Inferior parietal cortex (tissue), 1 donor: ENCODE data around the gene BICRA.
"Not testable (repeated sequence)": the region's sequence is repeated elsewhere in the genome, so short reads cannot be mapped to it uniquely, and the experiment has no call there.

ENCODE experiments used
- DNase-seq: peaks from one replicate; pipeline ENCODE4 v3.0.0-alpha.2; 2016; ENCODE audit errors: extremely low spot score

The BICRA gene

DNA sequence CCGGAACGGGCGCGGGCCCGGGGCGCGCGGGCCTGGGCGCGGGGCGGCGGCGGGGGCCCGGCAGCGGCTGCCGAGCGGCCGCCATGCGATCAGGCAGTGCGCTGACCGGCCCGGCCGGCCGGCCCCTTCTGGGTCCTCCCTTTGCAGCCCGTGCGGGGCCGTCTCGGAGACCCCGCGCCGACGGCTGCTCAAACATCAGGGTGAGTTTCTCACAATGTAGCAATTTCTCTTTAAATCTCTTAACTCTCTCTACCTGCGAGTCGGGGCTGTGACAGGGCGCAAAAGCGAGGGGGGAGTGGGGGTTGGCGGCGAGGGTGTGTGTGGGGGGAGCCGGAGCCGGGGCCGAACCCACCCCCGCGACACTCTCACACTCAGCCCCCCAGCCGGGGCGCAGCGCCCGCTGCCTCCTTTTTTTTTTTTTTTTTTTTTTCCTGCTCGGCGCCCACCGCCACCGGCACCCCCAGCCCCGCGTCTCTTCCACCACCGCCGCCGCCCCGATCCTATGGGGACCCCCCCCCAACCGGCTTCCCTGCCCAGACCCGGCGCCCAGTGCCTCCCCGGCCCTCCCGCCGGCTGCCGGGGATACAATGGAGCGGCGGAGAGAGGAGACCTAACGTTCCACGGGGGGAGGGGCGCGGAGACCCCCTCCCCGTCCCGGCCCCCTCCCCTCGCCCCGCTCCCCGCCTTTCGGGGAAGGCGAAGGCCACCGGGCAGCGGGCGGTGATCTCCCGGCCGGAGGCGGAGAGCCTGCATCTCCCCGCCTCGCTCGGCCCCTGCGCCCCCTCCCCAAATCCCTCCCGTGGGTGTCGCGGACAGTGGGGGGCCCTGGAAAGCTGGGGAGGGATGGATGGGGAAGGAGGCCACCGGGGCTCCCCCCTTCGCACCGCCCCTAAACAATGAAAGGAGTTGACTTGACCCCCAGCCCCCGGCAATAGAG, at the start of gene BICRA:
Gene BICRA (plus strand): TSS at position 166 of the 937 bp plus-strand sequence. CDS start 64,441 bp downstream, outside the sequence.
- peak; percentile 77 for DNase-seq

DNA sequence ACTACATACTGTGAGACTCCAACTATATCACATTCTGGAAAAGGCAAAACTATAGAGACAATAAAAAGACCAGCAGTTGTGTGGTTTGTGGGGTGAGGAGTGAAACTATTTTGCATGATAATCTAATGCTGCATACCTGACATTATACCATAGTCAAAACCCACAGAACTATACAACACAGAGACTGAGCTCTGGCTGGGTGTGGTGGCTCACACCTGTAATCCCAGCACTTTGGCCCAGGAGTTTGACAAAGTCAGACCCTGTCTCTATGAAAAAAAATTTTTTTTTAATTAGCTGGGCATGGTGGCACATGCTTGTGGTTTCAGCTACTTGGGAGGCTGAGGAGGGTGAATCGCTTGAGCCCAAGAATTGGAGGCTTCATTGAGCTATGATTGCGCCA, 47.9 kb upstream of the BICRA start:
- DNase-seq, result no peak

DNA sequence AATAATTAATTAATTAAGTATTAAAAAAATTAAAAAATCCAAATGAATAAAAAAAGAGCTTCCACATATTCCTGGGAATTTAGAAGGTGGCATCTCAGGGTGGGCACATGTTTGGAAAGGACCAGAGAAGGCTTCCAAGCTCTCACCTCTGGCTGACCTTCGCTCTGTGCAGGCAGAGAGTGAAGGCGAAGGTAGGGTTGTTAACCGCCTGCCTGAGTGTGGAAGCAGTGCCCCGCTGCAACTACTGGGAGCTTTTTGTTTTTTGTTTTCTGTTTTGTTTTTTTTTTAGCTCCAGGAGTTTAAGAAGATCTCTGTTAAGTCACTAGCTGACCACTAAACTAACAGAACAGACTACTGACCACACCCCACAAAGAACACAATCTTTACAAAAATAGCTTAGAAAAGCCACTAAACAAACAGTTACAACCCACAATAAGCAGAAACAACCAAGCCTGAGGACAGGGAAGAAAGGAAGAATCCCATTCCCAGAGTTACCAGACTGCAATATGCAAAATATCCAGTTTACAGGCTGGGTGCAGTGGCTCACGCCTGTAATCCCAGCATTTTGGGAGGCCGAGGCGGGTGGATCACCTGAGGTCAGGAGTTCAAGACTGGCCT, 47.4 kb upstream of the BICRA start:
- DNase-seq, result no peak

DNA sequence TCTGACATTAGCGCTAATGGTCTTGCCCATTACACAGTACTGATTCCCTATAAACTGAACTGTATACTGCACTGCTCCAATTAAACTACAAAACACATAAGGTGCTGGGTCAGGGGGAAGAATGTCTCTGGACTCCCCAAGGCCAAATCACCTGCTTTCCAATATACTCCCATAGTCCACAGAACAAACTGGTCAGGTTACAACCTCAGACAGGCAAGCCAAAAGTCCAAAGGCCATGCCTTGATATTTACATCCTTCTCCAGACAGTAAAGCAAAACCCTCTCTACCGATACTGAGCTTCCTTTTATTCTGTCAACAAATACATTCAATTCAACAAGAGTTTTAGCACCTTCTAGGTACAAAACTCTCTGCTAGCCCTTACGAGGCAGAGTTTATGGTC, 44.9 kb upstream of the BICRA start:
- no peak for DNase-seq

DNA sequence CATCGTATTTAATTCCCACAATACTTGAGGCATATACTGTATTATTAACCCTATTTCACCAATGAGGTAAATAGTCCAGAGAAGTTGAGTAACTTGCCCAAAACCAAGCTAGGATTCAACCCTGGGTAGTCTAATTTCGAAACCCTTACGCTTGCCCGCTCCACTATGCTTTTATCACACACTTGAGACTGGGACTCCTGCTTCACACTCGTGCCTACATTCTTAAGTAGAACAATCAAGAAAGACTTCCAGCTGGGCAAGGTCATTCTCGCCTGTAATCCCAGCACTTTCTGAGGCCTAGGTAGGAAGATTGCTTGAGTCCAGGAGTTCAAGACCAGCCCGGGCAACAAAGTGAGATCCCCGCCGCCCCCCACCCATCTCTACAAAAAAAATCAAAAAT, 39.6 kb upstream of the BICRA start:
- no peak for DNase-seq

DNA sequence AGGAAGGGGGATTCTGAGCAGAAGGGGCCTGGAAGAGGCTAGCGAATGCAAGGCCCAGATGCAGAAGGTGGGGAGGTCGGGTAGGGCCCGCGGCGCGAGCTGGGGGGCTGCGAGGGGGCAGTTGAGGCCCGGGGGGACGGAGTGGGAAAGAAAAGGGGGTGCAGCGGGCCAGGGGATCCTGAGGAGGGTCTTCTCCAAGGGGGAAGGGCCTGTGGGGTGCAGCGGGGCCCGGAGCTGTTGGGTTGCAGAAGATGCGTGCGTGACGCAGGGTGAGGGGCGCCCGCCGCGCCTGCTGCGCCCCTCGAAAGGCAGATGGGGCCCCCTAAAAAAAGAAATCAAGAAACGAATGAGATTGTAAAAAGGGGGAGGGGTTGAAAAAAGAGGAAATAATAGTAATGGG, 36.3 kb upstream of the BICRA start:
- no peak for DNase-seq

DNA sequence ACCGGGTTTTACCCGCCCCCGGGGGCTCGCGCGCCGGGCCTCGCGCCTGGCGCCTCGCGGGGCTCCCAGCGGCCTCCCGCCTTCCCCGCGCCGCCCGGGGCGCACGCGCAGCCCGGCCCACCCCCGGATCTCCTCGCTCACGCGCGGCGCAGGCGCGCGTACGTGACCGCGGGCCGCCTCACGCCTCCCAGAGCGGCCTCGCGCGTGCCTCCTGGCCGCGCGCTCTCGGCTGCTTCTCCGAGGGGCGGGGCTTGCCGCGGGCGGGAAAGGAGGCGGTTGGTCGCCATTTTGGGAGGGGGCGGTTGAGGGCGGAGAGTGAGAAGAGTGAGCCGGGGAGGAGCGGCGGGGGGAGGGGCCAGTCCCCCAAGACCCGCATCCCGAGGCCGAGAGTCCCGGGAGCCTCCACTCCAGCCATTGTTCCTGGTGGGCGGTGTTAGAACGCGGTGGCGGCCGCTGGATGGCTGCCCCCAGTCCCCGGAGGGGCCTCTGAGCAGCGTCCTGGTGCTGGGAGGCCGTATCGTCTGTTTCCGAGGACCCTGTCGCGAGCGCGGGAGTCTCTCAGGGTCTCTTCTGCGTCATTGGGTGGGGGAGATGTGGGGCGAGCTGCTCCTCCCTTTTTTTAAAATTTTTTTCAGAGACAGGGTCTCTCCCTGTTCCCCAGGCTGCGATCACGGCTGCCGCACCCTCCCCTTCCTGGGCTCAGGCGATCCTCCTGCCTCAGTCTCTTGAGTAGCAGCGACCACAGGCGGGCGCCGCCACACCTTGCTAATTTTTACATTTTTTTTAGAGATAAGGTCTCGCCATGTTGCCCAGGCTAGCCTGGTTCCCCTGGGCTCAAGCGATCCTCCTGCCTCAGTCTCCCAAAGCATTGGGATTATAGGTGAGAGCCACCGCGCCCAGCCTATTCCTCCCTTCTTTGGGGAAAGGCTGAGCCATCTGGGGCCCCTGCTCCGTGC, 35.6 kb upstream of the BICRA start, which contains the start of gene ZNF541:
Gene ZNF541 (minus strand): TSS at position 78 of the 956 bp plus-strand sequence. CDS start 17,292 bp downstream, outside the sequence.
- peak; percentile 27 for DNase-seq

DNA sequence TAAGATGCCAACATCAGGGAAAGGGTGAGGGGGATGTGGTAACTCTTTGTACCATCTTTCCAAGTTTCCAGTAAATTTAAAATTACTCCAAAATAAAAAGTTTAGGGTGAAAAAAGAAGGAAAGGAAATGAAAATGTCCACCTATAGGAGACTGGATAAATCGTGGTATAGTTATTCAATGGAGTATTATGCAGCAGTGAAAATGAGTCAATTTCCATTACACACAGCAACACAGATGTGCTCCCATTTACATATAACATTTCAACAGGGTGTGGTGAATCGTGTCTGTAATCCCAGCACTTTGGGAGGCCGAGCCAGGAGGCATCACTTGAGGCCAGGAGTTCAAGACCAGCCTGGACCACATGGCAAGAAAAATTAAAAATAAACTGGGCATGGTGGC, 28.5 kb upstream of the BICRA start:
- no peak for DNase-seq

DNA sequence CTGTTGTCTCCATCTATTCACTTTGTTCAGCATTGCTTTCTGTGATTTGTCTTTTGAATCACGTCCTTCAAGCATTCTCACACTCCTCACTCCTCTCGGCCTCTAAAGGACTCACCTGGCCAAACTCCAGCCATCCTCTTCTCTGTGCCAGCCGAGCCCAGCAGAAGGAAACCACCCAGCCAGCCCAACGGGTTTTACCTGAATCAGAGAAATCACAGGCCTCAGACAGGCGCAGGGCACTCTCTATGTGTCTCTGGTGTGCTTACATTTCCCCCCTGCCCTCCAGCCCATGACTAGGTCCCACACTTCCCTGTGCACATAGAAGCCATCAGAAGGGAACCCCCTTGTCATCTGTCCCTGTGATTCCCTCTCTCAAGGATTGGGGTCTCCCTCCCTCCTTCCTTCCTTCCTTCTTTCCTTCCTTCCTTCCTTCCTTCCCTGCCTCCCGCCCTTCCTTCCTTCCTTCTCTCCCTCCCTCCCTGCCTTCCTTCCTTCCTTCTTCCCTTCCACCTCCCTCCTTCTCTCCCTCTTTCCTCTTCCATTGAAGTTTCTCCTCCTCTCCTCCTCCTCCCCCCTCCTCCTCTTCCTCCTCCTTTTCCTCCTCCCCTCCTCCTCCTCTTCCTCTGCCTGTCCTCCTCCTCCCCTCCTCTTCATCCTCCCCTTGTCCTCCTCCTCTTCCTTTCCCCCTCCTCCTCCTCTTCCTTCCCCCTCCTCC, 27.2 kb upstream of the BICRA start:
- DNase-seq, result no peak

DNA sequence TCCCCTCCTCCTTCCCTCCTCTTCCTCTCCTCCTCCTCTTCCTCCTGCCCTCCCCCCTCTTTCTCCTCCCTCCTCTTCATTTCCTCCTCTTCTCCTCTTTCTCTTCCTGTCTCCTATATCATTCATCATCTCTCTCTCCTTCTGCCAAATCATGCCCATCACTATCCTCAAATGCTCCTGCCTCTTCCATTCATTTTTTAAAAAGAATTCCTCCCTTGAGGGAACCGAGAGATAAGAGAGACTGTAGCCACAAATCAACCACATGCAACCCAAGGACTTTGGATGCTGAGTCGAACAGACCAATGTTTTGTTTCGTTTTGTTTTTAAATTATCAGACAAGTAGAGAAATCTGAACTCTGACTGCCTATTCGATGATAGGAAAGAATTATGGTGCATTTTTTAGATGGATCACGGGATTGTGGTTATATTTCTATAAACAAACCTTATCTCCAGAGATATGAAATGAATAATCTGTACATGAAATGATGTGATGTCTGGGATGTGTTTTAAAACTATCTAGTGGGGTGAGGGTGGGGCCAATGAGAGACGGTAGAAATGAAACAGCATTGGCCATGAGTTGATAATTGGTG, 26.5 kb upstream of the BICRA start:
- DNase-seq, result no peak

DNA sequence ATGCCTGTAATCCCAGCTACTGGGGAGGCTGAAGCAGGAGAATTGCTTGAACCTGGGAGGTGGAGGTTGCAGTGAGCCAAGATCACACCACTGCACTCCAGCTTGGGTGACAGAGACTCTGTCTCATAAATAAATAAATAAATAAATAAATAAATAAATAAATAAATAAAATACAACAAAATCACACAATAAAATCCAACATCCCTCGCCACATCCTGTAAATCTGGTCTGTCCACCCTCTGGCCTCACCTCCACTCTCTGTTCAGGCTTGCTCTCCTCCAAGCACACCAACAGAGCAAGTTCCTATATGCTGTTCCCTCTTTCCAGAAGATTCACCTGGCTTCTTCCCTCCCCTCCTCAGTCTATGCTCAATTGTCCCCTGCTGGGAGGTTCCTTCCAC, 25.8 kb upstream of the BICRA start:
- not testable (repeated sequence) for DNase-seq

DNA sequence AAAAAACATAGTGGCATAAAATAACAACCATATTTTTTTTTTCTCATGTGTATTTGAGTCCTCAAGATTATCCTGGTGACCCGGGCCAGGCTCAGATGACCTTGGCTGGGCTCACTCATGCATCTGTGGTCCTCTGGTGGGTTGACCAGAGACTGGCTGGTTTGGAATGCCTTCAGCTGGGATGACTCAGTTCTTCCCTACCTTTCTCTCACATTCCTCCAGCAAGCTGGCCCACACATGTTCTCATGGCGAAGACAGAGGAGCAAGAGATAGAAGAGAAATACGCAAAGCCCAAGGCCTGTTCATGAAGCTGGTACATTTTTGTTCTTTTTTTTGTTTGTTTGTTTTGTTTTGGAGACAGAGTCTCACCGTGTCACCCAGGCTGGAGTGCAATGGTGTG, 21.6 kb upstream of the BICRA start:
- DNase-seq, result no peak

DNA sequence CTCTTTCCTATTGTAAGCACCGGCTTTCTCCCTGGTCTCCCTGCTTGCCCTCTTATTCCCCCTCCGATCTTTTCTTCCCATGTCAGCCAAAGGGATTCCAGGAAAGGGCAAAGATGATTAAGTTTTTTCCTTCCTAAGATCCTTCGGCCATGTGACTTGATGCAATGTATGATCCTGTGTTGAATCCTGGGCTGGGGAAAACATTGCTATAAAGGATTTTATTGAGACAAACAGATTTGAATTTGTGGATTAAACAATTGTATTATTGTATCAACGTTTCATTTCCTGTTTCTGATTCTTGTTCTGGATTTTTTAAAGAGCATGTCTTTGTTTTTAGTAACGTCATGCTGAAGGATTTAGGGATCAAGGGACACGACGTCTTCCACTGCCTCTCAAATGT, 19.1 kb upstream of the BICRA start:
- no peak for DNase-seq

DNA sequence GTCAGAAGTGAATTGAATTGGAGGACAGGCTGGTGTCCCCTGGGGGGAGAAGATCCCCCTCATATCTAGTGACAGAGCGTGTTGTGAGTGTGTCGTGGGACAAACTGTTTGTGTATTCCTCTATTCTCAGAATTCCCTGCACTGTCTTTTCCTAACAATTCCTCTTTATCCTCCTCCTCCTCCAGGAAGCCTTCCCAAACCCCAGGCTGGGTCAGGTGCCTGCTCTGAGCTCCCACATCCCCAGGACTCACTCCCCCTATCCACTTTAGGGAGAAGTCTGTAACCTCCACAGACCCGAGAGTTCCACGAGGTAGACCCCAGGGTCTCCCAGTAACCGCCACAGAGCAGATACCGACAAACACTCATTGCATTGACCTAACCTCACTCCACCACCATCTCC, 15.1 kb upstream of the BICRA start:
- DNase-seq, result no peak

DNA sequence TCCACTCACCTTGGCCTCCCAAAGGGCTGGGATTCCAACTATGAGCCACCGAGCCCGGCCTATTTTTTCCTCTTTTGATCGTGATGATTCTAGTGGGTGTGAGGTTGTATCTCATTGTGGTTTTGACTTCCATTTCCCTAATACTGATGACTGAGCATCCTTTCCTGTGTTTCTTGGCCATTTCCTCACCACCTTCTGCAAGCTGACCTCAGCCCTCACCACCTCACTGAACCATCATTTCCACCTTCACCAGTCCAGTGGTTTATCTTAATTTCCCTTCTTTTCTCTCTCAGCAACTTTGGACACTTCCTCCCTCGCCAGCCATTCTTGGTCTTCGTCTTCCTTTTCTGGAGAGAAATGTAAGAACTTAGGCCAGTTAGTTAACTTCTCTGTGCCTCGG, 13.0 kb upstream of the BICRA start:
- DNase-seq, result no peak

DNA sequence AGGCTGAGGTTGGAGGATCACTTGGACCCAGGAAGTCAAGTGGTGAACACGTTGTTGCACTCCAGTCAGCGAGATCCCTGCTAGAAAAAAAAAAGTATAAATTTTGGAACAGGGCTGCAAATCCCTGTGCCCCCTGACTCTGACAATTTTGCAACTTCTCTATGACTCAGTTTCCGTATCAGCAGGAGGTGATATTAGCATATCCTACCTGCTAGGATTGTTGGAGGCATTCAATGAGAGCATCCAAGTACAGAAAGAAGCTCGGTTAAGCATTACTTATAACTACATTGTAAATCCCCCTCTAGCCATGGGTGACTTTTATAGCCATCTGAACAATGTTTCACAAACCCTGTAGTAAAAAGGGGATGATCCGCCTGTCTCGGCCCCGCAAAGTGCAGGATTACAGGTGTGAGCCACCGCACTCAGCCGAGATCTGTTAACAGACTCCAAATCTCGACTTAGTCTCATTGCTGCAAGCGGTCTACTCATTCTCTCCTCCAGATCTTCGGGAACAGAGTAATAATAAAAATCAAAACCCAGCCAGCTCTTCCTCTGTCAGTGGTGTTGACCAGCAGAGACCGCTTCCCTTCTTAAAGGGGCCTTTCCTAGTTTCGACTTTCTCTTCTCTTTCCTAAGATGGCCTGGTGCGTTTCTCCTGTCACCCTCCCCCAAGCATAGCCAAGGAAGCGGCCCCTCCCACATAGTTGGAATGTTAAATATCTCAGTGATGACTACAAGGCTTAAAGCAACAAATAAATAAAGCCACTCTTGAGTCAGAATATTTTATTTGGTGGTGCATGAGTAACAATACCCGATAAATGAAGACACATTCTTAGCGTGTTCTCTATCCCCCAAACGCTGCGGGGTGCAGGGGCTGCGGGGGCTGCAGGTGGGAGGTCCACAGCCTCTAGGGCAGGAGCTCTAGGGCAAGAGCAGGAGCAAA, 10.3 kb upstream of the BICRA start:
- no peak for DNase-seq

DNA sequence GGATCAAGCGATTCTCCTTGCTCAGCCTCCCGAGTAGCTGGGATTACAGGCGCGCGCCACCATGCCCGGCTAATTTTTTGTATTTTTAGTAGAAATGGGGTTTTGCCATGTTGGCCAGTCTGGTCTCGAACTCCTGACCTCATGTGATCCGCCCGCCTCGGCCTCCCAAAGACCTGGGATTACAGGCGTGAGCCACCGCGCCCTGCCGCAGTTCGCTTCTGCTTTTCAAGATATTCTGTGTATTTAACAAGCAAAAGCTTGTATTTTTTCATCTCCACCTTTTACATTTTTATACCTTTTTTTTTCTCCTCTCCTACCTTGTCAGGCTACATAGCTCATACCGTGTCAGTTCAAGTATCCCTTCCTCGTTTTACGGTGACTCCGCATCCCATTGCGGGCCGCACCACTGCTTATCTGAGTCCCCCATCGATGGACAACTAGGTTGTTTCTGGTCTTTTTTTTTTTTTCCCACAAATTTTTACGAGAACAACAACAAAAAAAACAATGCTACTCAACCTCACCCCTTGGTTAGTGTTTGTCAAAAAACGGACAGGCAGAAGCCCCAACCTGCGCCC, 9.2 kb upstream of the BICRA start:
- DNase-seq, result not testable (repeated sequence)

DNA sequence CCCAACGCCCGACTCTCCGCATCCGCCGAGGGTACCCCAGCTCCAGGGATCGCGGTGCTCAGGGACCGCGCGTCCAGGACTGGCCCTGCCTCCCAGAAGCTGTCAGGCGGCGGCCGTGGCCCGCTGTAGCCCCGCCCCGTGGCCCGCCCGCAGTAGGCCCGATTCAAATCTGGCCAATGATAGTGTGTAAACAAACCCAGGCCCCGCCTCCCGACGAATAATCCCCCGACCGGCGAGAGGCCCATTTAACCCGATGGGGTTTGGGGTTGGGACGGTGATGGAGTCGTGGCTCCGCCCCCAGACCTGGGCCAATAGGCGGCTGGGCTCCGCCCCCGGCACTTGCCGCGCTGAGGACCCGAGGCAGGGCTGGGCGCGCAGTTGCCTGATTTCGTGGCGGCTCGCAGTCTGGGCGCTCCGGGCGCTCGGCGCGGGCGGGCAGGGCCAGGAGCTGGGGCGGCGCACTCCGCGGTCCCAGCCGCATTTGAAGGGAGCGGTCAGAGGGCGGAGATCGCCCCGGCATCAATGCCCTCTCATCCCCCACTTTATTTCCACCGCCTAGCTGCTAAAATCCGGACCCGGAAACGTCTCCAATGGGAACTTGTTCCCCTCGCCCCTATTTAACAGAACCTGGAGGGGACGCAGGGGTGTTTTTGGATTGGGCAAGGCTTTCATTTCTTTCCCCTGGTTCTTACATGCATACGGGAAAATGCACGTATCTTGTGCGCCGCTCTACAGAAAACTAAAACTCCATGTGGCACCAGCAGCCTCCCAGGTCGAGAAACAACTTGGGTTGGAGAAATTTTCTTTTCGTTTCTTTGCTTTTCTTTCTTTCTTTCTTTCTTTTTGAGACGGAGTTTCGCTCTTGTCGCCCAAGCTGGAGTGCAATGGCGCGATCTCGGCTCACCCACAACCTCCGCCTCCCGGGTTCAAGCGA, 8.4 kb upstream of the BICRA start:
- DNase-seq, result peak; percentile 99
